Hippocampal formation (tissue), 2 donors: Measurements from ENCODE around the gene CMC4.

ENCODE experiments used
- DNase-seq, 2 donors: peaks; one replicate each; lab custom pipeline; 2025; lab: John Stamatoyannopoulos, UW

CMC4 gene

DNA sequence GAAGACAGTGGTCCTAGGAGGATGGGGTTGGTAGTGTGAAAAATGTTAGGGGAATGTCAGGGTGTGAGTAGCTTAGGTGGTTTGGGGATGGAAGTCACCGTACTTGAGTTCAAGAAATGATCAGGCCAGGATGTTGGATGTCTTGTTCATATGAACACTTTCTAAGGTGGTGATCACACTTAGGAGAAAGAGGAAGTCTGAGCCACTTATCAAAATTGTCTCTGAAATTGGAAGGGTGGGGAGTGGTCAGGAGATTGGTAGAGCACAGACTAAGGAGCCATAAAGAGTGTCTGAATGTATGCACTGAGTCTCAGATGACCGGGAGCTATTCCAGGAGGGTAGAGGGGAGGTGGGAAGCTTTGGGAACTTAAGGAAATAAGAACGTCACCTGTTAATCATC is 17.3 kb downstream of the CMC4 start:
- no peak for DNase-seq

DNA sequence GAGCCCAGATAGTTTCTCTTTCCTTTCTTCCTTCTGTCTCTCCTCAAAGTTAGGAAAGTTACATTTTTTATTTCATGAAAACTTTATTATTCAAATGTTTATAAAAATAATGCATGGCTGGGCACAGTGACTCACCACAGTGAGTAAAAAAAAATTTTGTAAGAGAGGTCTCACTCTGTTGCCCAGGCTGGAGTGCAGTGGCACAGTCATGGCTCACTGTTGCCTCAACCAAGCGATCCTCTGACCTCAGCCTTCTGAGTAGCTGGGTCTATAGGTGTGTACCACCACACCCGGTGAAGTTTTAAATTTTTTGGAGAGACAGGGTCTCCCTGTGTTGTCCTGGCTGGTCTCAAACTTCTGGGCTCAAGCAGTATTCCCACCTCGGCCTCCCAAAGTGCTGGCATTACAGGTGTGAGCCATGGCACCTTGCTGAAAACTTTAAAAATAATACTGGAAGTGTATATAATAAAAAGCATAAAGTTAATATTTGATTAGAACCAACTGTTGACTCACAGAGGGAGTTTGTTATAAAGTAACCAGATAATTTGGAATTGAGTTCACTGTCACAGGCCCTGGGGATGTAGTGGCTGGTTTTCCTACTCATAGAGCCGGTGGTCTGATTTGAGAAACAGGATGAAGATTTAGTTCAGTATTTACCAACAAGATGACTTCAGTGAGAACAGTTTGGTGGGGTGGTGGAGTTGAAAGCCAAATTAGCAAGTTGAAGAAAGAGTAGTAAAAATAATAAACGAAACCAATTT is 18.0 kb downstream of the CMC4 start:
- DNase-seq: no peak

DNA sequence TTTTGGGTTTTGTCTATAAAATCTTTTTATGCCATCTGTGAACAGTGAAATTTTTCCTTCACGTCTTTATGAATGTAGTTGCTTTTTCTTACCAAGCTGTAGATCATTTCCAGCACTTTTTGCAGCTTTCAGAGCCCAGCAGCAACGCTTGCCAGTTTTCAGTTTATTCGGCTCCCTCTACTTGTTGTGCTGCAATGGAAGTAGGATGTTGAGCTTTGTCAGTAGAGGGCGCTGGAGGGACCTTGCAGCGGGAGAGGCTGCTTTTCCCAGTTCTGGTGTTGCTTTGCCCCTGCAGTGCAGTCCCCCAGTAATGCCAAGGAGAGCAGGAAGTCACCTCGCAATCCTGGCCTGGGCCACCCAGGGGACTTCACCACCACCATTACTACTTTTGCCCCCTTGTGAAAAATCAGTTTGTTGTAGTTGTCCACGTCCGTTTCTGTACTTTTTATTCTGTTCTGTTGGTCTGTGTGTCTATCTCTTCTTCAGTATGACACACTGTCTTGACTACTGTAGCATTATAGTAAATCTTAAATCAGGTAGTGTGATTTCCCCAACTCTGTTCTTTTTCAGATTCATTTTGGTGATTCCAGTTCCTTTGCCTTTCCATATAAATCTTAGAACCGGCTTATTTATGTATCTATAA is 21.8 kb downstream of the CMC4 start:
- peak; percentile 20 to 41 for DNase-seq

DNA sequence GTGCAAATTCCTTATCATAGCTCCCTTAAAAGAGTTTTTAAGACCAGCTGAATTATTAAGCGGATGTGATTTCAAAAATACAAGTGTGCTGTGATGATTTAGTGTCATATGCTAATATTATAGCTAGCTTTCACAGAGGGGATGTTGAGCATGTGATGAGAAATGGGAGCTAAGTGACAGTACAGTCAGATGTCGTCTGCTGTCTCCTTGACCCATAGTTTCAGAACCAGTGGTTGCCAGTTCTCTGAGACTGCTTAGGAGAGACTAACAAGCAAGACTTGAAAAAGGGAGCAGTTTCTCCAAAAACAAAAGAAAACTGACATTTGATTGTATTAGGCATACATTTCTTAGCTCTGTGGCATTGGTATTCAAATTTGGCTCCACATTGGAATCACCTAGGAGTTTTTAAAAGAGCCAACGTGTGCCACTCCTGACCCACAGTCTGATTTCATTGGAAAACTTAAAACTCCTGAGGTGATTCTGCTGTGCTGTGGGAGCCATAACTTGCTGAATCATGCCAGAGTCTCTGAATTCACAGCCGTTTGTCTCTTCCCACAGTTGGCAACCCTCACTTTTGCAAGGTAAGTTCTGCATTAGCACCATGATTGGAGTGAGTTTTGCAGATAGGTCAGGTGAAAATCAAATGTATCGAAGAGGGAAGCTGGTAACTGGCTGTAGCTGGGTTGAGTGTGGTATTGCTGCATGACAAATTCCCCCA is 24.0 kb downstream of the CMC4 start:
- DNase-seq: no peak

DNA sequence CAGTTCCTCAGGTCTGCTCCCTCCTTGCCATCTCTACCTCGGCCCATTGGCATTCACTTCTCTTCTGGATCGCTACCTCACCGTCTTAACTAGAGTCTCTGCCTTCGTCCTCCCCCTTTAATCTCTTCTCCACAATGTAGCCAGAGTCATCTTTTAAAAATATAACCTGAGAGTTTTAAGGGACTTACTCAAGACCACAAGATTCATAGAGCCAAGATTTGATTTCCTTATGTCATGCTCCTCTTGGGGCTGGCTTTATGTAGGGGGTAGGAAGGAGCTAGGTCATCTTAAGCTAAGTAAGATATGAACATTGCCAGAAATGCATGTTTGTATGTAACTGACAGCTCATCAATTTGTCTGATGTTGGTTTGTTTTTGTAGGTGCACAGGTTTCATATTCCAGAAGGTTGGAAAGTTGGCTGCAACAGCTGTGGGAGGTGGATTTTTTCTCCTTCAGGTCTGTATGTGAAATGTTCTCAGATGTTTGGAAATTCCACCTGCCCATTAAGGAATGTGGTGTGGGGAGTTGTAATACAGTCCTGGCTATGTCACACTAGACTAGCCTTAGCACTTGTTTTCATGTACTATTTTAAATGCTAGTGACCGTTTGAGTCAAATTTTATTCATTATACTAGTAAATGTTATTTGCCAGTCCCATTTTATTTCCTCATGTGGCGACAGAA is 24.7 kb downstream of the CMC4 start:
- DNase-seq: no peak

- no peak for DNase-seq
These were observed 35.2 kb downstream of the CMC4 start for GRCh38 chrX:155035688-155036087.

- DNase-seq: no peak
These were observed 39.3 kb downstream of the CMC4 start for GRCh38 chrX:155031657-155032056.

- no peak for DNase-seq
These were observed 42.1 kb downstream of the CMC4 start for GRCh38 chrX:155028877-155029291.

GRCh38 chrX:155028129-155028528 is 42.8 kb downstream of the CMC4 start:
- DNase-seq: no peak

DNA sequence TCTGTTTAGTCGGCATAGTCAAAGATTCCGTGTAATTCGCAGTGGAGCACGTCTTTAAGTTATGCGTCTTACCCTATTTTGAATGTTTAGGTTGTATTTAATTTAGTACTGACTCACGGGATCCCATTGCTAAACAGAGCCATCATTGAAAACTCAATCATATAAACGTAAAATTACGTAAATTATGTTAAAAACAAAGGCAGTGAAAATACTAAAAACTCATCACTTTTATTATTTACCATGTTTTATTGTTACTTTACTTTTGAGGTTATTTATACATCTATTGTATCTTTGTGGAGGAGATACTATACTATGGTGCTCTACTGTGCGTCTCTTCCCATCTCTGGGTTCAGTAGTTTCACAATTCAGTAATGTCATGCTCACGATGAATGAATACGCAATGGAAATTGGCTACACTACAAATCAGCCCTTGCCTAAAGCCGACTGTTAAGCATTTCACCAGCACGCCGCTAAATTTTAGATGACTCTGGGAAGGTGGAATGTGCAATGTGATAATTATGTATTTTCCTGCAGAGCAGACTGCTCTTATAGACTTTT is 43.3 kb downstream of the CMC4 start:
- DNase-seq: peak in 1 of 2 donors; percentile 4

- DNase-seq: peak; percentile 76 to 83
These were observed 44.0 kb downstream of the CMC4 start, which contains the start of gene FUNDC2 for GRCh38 chrX:155026727-155027508. Gene FUNDC2 (plus strand): TSS chrX:155026844. CDS start chrX:155026939, 95 bp downstream.

GRCh38 chrX:155026420-155026726 is 44.6 kb downstream of the CMC4 start:
- DNase-seq: no peak

GRCh38 chrX:155023907-155024833 is 46.8 kb downstream of the CMC4 start:
- DNase-seq: no peak

DNA sequence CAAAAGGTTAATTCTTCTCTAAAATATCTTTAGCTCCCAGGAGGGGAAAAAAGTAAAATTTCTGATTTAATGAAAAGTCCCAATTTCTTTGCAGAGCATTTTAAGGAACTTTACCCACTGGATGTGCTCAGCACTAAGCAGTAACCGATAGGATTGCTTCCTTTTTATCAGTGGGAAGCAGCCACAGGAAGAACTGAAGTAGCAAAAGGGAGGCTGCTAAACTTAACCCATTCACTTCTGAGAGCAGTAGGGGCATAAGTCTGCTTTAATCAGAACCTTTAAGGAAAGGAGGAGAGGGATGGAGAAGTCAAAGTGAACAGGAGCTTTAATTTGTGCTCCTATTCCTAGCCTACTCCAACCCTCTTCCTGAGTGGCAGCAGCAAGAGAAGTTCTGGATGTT is 48.4 kb downstream of the CMC4 start, which contains the start of gene F8:
TSS of gene F8 (minus strand) at position 139 of the 400 bp plus-strand sequence. CDS start 171 bp downstream, outside the sequence.
- DNase-seq: no peak

DNA sequence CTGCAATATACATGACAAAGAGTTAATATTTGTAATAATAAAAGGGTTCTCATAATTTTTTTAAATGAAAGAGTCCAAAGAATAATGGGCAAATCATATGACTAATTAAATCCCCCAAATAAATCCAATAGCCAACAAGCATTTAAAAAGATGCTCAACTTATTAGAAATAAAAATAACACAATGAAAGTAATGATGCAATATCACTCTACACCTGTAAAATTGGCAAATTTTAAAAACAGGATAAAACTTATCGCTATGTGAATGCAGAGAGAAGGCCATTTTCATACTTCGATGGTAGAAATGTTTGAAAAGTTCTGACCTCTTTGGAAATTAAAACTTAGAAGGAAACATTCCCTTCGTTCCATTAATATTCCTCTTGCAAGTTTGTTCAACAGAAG is 50.3 kb downstream of the CMC4 start:
- DNase-seq: no peak
